ENCODE data around the gene TBC1D3D. TPM values are rescaled to one million over a fixed set of nuclear protein-coding genes. Genes with fewer than 3 reads are reported as not detected.
"Not testable (repeated sequence)": the region's sequence is repeated elsewhere in the genome, so short reads cannot be mapped to it uniquely, and the experiment has no call there.

Gene TBC1D3D
- total RNA-seq = under 0.01 and 0.40 TPM in 2 replicates

DNA sequence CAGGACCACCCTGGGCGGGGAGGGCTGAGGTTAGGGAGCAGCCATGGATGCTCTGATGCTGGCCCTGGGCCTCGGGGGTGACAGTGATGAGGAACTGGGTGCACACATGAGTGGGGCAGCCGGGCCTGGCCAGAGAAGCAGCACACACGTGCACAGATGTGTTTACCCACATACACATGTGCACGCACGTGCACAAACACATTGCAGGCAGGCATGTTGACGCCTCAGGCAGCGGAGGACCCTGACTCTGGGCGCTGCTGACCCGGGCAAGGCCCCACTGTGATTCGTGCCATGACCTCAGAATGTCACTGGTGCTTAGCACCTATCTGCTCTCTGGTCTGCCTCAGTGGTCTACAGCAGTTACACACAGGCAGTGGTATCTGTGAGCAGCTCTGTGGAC lies at the start of gene TBC1D3D:
TBC1D3D (plus strand) TSS at position 301 of the 400 bp plus-strand sequence. CDS start 1,585 bp downstream, outside the sequence.
- not testable (repeated sequence) for DNase-seq (ENCODE audit: low read depth in 2 of 2)

DNA sequence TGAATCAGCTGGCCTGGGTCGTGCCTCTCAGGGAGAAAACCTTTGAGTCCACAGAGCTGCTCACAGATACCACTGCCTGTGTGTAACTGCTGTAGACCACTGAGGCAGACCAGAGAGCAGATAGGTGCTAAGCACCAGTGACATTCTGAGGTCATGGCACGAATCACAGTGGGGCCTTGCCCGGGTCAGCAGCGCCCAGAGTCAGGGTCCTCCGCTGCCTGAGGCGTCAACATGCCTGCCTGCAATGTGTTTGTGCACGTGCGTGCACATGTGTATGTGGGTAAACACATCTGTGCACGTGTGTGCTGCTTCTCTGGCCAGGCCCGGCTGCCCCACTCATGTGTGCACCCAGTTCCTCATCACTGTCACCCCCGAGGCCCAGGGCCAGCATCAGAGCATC lies 14.8 kb upstream of the TBC1D3D start, which contains the start of gene TBC1D3L:
TBC1D3L (minus strand) TSS at position 101 of the 400 bp plus-strand sequence. CDS start 1,540 bp downstream, outside the sequence.
- DNase-seq (ENCODE audit: low read depth in 2 of 2) = not testable (repeated sequence)

Other genes with a start within 250 kb of the TBC1D3D start
- not detected in 2 replicates for gene TBC1D3K, start 79.6 kb upstream of the TBC1D3D start, total RNA-seq
- 1.2 TPM in 1 of 2 replicates, not detected in the other for gene TBC1D3L, start 14.9 kb upstream of the TBC1D3D start, total RNA-seq
- 0.22 TPM in 1 of 2 replicates, not detected in the other for gene TBC1D3C, start 64.7 kb downstream of the TBC1D3D start, total RNA-seq
- gene TBC1D3E, start 124.0 kb downstream of the TBC1D3D start, total RNA-seq = not detected in 2 replicates
- gene TBC1D3, start 188.6 kb downstream of the TBC1D3D start, total RNA-seq = 0.44 and 1.8 TPM in 2 replicates

Data from lung microvascular endothelial cell (primary cell).